Cortex of kidney (tissue), 1 donor: ENCODE measurements around the gene FRZB.

Source experiments
- DNase-seq: peaks from one replicate; lab custom pipeline; 2025; lab: John Stamatoyannopoulos, UW

FRZB gene

DNA sequence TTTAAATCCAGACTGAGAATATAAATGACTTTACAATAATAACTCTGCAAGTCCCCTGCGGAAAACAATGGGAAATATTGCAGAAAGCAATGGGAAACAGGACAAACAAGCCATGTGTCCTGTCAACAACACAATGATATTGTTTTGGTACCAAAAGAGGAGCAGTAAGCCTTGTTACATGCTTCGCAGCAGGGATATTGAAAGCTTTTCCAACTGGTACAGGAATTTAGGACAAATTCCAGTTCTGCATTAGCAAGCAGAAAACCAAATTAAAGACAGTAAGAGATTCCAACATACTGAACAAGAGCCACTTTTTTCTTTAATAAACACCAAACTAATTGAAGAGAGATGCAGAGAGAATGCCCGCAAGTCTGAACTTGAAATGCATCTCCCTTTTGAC, 30.0 kb downstream of the FRZB start:
- DNase-seq: no peak

DNA sequence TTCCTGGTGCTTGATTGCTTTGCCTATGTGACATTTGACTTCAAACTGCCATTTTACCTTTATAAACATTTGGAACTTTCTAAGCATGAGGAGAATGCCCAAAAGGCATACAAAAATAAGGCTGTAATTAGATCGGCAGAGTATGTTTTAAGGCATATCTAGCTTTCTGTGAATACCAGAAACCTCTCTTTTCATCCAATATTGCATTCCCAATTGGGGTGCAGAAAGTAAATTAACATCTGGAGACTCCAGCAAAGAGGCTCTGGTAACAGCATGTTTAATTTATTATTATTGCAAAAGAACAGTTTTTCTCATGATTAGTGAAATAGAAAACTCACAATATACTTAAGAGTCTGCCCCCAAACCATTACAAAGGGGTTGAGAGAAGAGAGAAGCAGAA, 32.1 kb downstream of the FRZB start:
- no peak for DNase-seq

DNA sequence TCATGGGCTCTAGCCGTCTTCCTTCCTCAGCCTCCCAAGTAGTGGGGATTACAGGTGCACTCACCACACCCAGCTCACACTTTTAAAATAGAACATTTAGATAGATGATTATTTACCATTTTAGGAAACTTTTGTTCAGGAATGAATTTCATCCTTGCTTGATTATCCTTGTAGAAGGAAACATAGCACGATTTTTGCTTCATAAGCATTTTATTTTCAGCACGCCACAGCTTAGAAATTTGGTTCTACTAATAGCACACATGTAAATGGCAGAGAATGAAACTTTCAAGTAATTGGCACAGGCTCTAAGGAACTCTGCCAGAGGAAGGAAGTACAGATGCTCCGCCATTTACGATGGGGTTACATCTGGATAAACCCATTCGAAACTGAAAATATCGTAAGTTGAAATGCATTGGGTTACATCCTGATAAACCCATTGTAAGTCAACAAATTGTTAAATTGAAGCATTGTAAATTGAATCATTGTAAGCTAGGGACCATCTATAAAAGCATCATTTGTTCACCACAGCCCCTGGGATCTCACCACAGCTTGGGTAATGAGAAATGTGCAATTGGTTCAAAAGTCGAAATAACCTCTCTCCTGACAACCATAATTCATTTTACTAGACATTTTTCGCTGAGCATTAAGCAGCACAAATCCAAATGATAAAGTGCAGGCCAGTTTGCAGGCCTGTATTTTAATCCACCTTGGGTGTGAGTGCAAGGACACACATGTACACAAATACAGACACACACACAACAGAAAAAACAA, 33.2 kb downstream of the FRZB start:
- DNase-seq: no peak

DNA sequence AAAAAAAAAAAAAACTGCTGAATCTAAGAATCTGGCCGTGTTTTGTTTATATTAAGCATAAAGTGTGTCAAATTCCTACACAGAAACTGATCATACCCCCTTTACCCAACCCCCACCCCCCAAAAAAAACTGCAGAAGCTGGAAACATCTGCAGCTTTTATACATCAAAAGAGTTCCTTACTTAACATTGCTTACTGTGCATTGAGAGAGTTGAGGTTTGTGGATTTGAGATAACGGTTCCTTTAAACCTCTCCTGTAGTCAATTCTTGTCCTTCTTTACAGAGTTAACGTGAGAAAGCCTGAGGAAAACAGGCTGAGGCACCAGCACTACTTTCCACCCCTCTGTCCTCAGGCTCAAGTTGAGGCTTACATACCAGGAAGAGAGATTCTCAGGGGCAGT, 34.5 kb downstream of the FRZB start:
- DNase-seq: no peak

DNA sequence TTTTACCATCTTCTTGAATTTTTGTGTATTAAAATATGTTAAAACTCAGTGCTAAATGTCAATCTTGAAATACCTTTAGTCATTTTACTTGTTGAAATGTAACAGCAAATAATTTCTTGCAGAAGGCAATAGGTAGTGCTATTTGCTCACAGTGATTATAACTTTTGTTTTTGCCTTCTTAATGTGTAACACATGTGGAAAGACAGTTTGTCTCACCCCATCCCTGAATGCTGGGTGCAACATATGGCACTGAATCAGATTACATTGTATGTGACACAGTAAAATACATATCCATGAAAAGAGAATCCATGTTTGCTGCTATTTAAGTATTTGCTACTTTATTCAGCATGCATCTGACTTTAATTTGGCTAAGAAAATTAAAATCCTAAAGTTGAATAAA, 35.3 kb downstream of the FRZB start:
- no peak for DNase-seq

DNA sequence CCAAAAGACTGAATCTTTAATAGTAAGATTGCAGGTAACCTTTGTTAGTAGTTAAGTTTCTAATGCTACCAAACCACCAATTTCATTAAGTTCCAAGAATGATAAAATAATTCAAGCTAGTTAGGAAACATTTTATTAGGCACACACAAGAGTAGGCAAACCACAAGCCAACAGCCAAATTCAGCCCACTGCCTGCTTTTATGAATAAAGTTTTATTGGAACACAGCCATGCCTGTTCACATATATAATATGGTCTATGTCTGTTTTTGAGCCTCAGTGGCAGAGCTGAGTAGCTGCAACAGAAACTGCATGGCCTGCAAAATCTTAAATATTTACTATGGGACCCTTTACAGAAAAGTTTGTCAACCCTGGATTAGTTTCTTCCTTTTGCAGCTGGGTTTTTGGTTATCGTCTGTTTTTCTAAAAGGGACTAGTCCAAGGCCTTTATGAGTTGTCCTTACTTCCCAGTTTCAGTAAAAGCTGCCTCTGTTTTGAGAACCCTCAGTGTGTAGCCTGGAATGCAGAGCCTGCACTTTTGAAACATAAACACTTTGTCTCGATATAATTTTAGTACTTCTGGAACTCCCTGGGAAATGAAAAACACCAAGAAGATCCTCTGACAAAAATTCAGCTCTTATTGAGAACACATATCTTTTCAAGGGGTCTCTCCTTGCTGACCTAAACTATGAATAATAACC, 39.1 kb downstream of the FRZB start:
- no peak for DNase-seq

DNA sequence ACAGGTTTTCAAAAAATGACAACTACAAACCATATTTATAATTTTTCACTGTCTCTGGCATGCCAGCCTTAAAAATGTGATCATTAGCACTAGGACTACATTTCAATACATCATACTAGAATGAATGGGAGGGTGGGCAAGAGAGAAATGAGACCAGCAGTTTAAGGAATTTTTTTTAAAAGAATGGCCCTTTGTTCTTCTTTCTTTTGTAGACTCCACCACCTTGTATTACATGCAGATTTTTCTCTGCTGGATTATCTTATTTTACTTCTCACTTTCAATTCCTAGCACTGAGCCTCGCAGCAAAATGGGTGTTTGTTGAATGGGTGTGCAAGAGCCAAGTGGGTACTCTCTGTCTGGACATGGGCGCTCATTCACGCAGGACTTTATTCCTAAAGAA, 39.9 kb downstream of the FRZB start:
- no peak for DNase-seq

DNA sequence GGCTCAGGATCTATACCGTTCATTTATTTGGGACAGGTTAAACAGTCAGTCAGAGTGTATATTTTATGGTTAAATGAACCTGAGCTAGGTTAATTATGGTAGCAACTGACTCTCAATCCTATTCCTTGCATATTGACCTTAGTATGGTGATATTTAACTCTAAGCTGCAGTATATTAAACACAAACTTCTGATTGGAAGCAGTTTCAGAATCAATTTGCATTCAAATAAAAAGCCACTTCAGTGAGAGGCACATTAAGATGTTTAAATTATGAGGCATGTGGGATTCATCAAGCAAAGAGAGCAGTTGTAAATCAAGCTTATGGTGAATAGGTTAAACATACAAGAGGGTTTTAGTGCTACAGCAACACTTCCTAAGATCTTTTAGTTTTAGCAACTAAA, 40.4 kb downstream of the FRZB start:
- DNase-seq: no peak

DNA sequence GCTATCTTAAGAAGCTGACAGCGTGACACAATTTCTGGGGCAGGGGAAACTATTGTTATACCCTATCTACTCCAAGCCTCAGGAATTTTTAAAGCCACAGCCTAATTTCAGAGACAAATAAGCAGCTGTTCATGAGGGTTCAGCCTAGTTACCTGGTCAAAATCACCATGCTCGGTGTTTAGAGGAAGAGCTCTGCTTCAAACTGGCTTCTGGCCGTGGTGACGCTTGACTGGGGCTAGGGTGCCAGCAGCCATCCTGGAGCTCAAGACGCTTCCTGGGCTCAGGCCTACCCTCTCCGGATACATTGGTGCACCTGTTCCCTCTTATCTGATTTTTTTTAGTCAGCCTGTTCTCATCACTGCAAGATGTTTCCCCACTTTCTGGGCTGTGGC, 41.7 kb downstream of the FRZB start:
- no peak for DNase-seq

DNA sequence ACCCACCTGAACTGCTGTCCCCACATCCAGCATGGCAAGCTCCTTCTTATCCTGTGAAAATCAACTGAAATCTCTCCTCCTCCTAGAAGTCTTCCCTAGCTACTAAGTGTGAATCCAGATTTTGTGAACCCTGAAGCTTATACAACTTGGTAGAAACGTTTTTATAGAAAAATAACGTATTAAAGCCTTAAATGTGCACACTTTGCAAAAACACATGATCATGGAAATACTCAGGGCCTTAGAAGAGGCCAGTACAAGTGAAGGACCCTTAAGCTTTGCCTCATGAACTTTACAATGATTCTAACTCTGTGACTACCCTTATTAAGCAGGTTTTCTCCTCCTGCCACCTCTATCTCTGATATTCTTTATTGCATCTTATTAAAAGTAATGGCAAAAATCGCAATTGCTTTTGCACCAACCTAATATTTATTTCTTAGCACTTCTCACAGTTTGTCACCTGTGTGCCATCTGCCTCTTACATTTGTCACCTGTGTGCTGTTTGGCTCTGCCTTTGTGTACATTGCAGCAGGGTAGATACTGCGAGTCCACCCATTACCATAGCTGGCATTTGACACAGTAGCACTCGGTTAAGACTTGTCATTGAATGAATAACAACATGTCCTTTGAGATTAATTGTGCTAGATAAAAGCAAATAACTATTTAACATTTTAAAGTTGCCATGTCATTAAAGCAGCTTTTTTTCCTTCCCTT, 42.2 kb downstream of the FRZB start:
- DNase-seq: no peak

DNA sequence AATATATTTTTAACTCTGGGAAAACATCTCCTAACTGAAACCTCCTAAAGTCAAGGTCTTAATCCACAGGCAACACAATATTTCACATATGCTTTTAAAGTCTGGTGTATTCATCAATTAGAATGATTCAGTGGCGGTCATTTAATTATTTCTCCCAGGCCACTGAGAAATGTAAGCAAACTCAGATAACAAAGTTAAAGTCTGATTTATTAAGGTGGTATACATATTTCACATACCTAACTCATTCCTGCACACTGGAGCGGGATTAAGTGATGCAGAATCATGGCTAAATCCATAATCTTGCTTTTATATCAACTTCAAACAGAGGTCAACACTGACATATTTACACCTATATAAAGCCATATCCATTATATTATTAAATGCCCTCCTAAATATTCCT, 43.7 kb downstream of the FRZB start:
- DNase-seq: no peak

DNA sequence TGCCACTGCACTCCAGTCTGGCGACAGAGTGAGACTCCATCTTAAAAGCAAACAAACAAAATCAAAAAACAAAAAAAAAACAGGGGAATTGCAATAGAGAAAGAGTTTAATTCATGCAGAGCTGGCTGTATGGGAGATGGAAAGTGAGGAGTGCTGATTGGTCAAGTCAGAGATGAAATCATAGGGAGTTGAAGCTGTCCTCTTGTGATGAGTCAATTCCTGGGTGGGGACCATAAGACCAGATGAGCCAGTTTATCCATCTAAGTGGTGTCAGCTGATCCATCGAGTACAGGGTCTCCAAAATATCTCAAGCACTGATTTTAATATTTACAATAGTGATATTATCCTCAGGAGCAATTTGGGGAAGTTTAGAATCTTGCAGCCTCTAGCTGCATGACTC, 45.3 kb downstream of the FRZB start:
- DNase-seq: no peak

DNA sequence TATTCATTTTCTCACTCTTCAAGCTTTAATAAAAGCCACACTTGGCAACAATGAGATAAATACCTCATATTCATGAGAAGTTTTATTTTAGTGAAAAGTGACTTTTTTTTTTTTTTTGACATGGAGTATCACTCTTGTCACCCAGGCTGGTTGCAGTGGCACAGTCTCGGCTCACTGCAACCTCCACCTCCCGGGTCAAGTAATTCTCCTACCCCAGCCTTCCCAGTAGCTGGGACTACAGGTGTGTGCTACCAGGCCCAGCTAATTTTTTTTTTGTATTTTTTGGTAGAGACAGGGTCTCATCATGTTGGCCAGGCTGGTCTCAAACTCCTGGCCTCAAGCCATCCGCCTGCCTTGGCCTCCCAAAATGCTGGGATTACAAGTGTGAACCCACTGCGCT, 47.0 kb downstream of the FRZB start:
- DNase-seq: no peak

DNA sequence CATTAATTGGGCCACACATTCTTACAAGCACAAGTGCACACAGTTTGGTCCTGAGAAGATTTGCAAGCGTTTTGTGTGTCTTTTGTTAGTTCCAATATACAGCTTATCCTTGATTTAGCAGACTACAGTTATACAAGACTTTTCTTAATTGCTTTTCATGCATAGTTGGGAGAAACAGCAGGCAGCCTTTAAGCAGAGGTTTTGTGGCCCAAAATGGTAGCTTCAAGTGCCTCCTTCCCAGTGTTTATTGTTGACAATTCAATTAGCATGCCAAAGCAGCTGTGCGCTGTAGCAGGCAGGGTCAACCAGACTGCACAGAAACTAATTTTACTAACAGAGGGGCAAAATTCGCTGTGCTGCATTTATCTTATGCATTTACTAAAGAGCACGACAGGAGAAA, 47.5 kb downstream of the FRZB start:
- no peak for DNase-seq

DNA sequence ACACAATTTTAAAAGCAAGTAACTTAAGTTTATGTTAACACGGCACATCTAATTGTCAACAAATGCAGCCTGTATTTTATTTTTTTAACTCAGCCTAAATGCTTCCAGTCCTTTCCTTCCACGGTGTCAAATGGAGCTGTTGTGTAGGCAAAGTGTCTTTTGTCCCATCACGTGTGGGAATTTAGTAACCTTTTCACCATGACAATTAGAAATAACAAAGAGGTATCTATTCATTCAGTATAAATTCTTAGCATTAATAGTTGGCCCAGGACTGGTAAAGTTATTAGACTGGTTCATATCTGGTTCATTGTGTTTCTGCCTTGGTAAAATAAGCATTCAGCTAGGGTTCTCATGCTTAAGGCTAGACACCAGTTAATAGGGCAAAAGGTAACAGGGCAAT, 47.9 kb downstream of the FRZB start:
- DNase-seq: no peak

DNA sequence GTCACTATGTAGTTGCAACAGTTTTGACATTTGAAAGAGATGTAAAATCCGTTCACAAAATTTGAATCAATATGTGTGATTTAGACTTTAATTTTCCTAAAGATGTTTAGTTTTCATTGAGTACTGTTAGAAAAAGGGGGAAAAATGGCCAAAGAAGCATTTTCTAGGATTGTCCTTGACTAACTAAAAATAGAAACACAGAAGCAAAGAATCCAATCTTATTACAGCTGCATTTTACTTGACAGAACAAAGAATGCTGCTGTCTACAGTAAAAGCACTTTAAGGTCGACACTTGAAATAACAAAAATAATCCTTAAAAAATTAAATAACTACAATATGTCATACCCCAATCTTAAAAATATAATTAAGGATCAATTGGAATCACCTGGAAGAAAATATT, 48.9 kb downstream of the FRZB start:
- DNase-seq: no peak

DNA sequence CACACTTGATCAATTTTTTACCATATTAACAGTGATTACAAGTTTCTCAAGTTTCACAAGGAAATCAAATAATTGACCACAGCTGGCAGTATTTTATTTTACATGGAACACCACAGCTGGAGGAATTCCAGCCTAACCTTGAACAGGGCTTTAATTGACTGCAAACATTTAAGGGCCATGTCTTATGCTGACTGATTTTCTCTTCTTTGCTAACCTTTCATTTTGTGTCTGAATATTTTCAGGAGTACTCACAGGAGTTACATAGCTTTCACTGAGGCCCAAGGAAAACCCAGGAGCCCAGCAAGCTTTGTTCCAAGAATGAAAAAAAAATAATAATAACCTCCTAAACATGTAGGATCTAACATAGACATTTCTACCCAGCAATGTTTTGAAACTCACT, 49.6 kb downstream of the FRZB start:
- DNase-seq: no peak

DNA sequence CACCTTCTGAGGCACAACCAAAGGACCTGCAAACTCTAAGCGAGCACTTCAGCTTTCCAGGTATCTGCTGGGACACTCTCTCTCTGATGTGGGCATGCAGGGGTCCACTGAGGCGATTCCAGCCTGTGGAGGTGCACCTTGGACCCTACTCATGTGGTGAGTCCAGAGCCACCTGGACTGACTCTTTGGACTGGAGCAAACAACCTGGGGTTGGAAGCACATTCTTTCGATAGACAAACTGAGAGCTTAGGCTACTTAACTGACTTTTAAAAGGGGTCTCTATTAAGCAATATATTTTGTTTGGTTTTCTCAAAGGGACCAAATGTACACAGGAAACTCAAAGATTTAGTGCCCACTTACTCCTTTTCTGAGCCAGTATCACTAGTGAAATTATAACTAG, 51.6 kb downstream of the FRZB start:
- DNase-seq: no peak

DNA sequence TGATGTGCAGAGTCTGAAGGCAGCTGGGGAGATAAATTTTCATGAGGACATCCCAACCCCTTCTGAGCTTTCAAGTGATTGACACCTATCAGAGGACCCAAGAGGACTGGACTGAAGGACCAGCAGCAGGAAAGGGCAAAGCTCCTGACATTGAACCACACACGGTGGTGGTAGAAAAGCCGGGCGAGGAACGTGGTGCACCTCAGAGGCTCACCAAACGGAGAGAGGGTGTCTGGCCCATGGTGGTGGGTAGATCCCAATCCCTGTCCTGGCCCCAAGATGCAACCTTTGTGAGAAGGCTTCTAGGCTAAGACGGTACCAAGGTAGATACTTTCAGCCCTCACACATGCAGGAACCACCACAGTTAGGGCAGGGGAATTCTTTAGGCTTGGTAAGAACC, 52.1 kb downstream of the FRZB start:
- no peak for DNase-seq

DNA sequence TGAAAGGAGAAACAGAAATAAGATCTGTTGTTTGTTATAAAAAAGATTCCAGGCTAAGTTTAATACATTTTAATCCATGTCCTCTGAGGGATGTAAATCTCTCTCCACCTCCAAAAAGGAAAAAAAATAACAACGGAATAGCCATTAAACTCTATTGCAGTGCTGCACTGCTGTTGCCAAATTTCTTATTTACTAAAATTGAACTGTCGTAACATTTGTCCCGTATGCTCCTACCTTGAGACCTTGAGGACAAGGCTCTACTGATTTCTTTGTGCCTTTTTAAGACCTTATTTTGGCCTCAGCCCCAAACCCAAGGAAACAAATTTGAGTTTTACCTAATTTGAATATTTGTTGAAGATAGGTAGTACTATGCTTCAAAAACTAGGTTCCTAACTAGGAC, 56.4 kb downstream of the FRZB start:
- no peak for DNase-seq

DNA sequence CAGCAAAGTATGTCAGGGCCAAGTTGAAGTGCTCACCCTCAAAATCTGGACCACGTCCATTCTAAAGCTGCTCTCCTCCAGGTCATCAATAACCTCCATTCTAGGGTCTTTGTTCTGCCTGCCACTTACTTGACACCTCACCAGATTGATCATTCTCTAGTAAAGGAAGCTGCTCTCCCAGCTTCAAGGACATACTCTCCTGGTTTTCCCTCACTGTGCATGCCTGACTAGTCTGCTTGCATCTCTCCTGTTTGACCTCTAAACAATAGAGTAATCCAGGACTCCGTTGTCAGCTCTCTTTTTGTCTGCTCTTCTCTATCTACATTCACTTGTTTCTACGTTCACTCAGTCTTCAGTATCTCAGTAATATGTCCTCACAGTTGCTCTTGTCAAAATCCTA, 59.1 kb downstream of the FRZB start:
- DNase-seq: no peak

DNA sequence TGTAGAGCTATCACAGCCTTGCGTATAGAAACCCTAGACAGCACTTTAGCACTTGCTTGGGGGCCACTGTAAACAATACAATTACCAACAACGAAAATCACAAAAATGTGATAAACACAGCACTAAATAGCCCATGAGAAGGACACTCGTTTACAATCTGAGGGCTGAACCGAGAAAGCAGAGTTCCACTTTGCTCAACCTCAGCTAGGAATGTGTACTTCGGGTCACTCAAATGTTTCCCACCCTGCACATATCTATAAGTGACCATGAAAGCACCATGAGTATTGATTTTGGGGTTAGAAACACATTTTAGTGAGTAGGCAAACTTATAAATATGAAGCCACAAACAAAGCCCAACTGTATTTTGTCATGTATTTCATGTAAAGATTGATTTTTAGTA, 62.3 kb downstream of the FRZB start:
- no peak for DNase-seq

DNA sequence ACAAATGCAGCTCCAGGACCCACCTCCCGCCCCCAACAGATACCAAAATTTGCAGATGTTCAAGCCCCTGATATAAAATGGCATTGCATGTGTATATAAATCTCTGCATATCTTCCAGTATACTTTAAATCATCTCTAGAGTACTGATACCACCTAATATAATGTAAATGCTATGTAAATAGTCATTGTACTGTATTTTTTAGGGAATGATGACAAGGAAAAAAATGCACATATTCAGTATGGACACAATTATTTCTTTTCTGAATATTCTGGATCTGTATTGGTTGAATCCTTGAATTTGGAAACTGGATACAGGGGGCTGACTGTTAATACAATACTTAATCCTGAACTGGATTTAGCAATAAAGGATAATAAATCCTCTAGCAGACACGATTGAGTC, 67.7 kb downstream of the FRZB start:
- no peak for DNase-seq
